ENCODE data around the gene NLRX1. TPM values are rescaled to one million over a fixed set of nuclear protein-coding genes. Genes with fewer than 3 reads are reported as not detected.

NLRX1 gene
- total RNA-seq, 1 experiment from 2014 or later, result 25.2 TPM

DNA sequence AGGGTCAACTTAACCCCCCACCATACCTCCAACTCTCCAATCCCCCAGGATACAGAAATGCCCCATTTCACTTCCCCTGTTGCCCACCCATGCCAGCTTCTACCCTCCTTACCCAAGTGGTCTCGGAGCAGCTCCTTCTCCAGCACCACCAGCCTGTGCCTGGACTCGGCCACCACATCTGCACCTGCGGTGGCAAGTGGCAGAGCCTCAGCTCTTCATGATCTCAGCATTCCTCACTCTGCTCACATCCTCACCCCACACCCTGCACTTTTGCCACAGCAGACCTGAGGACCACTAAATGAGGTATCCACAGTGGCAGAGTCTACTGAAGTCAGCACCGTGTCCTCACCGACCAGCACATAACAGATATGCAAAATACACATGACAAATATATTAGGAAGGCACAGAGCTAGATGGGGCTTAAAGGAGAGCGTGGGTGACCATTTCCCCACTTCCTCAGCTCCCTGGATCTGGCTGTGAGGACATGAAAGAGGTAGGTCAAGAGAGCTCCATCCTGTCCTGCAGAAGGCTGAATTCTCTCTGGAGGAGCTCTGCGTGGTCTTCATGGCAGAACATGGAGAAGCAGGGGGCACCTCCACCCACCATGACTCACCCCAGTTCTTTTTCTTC lies 26.4 kb downstream of the NLRX1 start:
- no TSS peak for BruUV-seq (replicated peaks)
- no peaks in the 10 kb centered on the region for H3K36me3 ChIP-seq (ENCODE audit: control insufficient read depth, insufficient read depth, low read length)
- TF ChIP-seq, protein P1, sequence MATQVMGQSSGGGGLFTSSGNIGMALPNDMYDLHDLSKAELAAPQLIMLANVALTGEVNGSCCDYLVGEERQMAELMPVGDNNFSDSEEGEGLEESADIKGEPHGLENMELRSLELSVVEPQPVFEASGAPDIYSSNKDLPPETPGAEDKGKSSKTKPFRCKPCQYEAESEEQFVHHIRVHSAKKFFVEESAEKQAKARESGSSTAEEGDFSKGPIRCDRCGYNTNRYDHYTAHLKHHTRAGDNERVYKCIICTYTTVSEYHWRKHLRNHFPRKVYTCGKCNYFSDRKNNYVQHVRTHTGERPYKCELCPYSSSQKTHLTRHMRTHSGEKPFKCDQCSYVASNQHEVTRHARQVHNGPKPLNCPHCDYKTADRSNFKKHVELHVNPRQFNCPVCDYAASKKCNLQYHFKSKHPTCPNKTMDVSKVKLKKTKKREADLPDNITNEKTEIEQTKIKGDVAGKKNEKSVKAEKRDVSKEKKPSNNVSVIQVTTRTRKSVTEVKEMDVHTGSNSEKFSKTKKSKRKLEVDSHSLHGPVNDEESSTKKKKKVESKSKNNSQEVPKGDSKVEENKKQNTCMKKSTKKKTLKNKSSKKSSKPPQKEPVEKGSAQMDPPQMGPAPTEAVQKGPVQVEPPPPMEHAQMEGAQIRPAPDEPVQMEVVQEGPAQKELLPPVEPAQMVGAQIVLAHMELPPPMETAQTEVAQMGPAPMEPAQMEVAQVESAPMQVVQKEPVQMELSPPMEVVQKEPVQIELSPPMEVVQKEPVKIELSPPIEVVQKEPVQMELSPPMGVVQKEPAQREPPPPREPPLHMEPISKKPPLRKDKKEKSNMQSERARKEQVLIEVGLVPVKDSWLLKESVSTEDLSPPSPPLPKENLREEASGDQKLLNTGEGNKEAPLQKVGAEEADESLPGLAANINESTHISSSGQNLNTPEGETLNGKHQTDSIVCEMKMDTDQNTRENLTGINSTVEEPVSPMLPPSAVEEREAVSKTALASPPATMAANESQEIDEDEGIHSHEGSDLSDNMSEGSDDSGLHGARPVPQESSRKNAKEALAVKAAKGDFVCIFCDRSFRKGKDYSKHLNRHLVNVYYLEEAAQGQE (IDR thresholded peaks at IDR 0.05; ENCODE audit: insufficient read depth in 1 of 2, low read depth in 2 of 2, low read length in 1 of 2), result no peak
- TF ChIP-seq TCF7L2 (IDR thresholded peaks at IDR 0.05; ENCODE audit: low read depth, low read length) (no peak), POLR2AphosphoS5 (IDR thresholded peaks at IDR 0.05; ENCODE audit: low read depth, low read length) (no peak), SIN3A (IDR thresholded peaks at IDR 0.05; ENCODE audit: borderline replicate concordance, insufficient read depth, low read depth, low read length) (no peak)
- TF ChIP-seq, protein P2, sequence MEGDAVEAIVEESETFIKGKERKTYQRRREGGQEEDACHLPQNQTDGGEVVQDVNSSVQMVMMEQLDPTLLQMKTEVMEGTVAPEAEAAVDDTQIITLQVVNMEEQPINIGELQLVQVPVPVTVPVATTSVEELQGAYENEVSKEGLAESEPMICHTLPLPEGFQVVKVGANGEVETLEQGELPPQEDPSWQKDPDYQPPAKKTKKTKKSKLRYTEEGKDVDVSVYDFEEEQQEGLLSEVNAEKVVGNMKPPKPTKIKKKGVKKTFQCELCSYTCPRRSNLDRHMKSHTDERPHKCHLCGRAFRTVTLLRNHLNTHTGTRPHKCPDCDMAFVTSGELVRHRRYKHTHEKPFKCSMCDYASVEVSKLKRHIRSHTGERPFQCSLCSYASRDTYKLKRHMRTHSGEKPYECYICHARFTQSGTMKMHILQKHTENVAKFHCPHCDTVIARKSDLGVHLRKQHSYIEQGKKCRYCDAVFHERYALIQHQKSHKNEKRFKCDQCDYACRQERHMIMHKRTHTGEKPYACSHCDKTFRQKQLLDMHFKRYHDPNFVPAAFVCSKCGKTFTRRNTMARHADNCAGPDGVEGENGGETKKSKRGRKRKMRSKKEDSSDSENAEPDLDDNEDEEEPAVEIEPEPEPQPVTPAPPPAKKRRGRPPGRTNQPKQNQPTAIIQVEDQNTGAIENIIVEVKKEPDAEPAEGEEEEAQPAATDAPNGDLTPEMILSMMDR (IDR thresholded peaks at IDR 0.05), result no peak
- in situ Hi-C loops (cut with HindIII; ENCODE audit: low pct_unique_long_range_greater_than_20kb, low sequenced_read_pairs) (no loop called here), intact Hi-C loops (cut with micrococcal nuclease; ENCODE audit: unreplicated experiment) (loop anchor here (2.0 kb wide), 1 partner anchor 92 kb away; no protein-coding TSS in a partner anchor)
- no peak overlapping the region for H3K27ac ChIP-seq (ENCODE audit: low read length)
- H3K4me1 ChIP-seq (ENCODE audit: control insufficient read depth, insufficient read depth, low read length), result no peaks in the 10 kb centered on the region
- ChIA-PET CTCF (interaction anchor here (0.9 kb wide), 1 partner anchor 48 kb away, joined by 7 read pairs; no protein-coding TSS in a partner anchor), POLR2A (interaction anchor here (0.5 kb wide), 1 partner anchor 73 kb away, joined by 4 read pairs; the partner anchor contains the start of gene HINFP)
- no peak overlapping the region for H3K4me3 ChIP-seq (ENCODE audit: low read depth in 2 of 2, low read length in 2 of 2)
- H3K27me3 ChIP-seq (ENCODE audit: control insufficient read depth, insufficient read depth, low read length), result no peaks in the 10 kb centered on the region
- DNase-seq (ENCODE audit: low read depth, low spot score) (no peak), ATAC-seq (no peak)
- H3K9me3 ChIP-seq (ENCODE audit: control insufficient read depth, insufficient read depth, low read depth, low read length), result no peaks in the 10 kb centered on the region

DNA sequence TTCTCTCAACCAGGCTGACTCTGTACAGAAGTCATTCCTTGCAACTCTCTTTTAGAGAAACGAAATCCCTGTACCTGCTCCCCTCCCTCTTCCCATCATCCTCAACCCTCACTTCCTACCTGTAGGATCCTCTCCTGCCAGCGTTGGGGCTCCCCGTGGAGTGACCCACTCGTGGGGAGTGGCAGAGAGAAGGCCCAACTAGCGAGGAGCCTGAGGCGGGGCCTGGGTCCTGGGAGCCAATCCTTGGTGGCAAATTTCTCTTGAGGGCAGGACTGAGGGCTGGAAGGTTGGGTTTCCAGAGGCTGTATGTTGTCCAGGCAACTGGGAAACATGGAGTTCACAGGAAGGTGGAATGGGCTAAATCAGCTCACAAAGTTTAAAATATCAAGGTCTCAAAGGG lies 27.2 kb downstream of the NLRX1 start:
- ChIA-PET CTCF (interaction anchor here (0.6 to 1.5 kb wide), 4 partner anchors 39 to 166 kb away, joined by 3 to 4 read pairs (median 3); no protein-coding TSS in a partner anchor), POLR2A (no interaction called here)
- DNase-seq (ENCODE audit: low read depth, low spot score) (no peak), ATAC-seq (peak; percentile 74)
- no peaks in the 10 kb centered on the region for H3K4me1 ChIP-seq (ENCODE audit: control insufficient read depth, insufficient read depth, low read length)
- TF ChIP-seq, protein P1 (IDR thresholded peaks at IDR 0.05; ENCODE audit: insufficient read depth in 1 of 2, low read depth in 2 of 2, low read length in 1 of 2), result no peak
- TF ChIP-seq, protein P2 (IDR thresholded peaks at IDR 0.05), result no peak
- TF ChIP-seq TCF7L2 (IDR thresholded peaks at IDR 0.05; ENCODE audit: low read depth, low read length), result no peak
- TF ChIP-seq SIN3A (IDR thresholded peaks at IDR 0.05; ENCODE audit: borderline replicate concordance, insufficient read depth, low read depth, low read length), result no peak
- no peak for TF ChIP-seq POLR2AphosphoS5 (IDR thresholded peaks at IDR 0.05; ENCODE audit: low read depth, low read length)
- BruUV-seq (replicated peaks), result no TSS peak
- no peaks in the 10 kb centered on the region for H3K27me3 ChIP-seq (ENCODE audit: control insufficient read depth, insufficient read depth, low read length)
- H3K27ac ChIP-seq (ENCODE audit: low read length), result no peak overlapping the region
- H3K36me3 ChIP-seq (ENCODE audit: control insufficient read depth, insufficient read depth, low read length), result no peaks in the 10 kb centered on the region
- H3K9me3 ChIP-seq (ENCODE audit: control insufficient read depth, insufficient read depth, low read depth, low read length), result no peaks in the 10 kb centered on the region
- intact Hi-C loops (cut with micrococcal nuclease; ENCODE audit: unreplicated experiment) (loop anchor here (1.0 to 2.0 kb wide), 2 partner anchors 50 to 93 kb away; no protein-coding TSS in a partner anchor), in situ Hi-C loops (cut with HindIII; ENCODE audit: low pct_unique_long_range_greater_than_20kb, low sequenced_read_pairs) (no loop called here)
- peak overlapping the region in 1 of 2 experiments; percentile 24; a peak in 1 of 4 replicates for H3K4me3 ChIP-seq (ENCODE audit: low read depth in 2 of 2, low read length in 2 of 2)

Data from Panc1 (cell line).